ENCODE results near the gene RHBDF2. TPM values are rescaled to one million over a fixed set of nuclear protein-coding genes. Genes with fewer than 3 reads are reported as not detected.

The RHBDF2 gene
- total RNA-seq, 1 experiment from 2014 or later, result 33.0 TPM

DNA sequence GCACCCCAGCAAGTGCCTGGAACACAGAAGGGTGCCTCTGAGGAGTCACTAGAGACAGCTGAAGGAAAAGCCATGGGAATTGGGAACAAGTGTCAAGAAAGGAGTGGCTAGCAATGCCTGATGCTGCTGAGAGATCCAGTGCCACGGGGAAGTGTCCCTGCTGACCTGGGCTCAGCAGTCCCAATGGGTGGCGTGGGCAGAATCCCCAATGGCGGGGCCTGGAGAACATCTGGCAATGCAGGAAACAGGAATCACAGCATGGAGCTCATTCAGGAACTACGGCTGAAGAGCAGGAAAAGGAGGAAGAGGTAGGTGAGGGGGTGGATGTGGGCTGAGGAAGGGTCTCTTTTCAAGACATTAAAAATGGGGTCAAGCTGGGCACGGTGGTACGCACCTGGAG, 78.4 kb downstream of the RHBDF2 start:
- H3K27me3 Mint-ChIP-seq (ENCODE audit: low read depth), result no peaks in the 10 kb centered on the region
- no peak overlapping the region for H3K4me3 Mint-ChIP-seq
- ATAC-seq (no peak), DNase-seq (ENCODE audit: low spot score) (no peak)
- peaks cover 4% of the 10 kb centered on the region for H3K9me3 Mint-ChIP-seq
- peaks cover 10% of the 10 kb centered on the region for H3K36me3 Mint-ChIP-seq
- H3K4me1 Mint-ChIP-seq, result peaks cover 50% of the 10 kb centered on the region
- TF ChIP-seq NR2C2 (CRISPR knock-in tag; IDR thresholded peaks at IDR 0.05) (no peak), SMAD4 (CRISPR knock-in tag; IDR thresholded peaks at IDR 0.05) (no peak), TCF7 (CRISPR knock-in tag; IDR thresholded peaks at IDR 0.05; ENCODE audit: low read depth) (no peak), JAZF1 (CRISPR knock-in tag; IDR thresholded peaks at IDR 0.05) (no peak), ZNF317 (CRISPR knock-in tag; IDR thresholded peaks at IDR 0.05; ENCODE audit: borderline replicate concordance, low read depth) (no peak), ATF2 (CRISPR knock-in tag; IDR thresholded peaks at IDR 0.05; ENCODE audit: borderline replicate concordance, low read depth) (no peak), ZNF263 (CRISPR knock-in tag; IDR thresholded peaks at IDR 0.05; ENCODE audit: low read depth) (no peak)
- TF ChIP-seq, protein P1, sequence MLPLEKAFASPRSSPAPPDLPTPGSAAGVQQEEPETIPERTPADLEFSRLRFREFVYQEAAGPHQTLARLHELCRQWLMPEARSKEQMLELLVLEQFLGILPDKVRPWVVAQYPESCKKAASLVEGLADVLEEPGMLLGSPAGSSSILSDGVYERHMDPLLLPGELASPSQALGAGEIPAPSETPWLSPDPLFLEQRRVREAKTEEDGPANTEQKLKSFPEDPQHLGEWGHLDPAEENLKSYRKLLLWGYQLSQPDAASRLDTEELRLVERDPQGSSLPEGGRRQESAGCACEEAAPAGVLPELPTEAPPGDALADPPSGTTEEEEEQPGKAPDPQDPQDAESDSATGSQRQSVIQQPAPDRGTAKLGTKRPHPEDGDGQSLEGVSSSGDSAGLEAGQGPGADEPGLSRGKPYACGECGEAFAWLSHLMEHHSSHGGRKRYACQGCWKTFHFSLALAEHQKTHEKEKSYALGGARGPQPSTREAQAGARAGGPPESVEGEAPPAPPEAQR (CRISPR knock-in tag; IDR thresholded peaks at IDR 0.05), result no peak
- TF ChIP-seq, protein P2, sequence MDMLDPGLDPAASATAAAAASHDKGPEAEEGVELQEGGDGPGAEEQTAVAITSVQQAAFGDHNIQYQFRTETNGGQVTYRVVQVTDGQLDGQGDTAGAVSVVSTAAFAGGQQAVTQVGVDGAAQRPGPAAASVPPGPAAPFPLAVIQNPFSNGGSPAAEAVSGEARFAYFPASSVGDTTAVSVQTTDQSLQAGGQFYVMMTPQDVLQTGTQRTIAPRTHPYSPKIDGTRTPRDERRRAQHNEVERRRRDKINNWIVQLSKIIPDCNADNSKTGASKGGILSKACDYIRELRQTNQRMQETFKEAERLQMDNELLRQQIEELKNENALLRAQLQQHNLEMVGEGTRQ (CRISPR knock-in tag; IDR thresholded peaks at IDR 0.05), result no peak
- TF ChIP-seq, protein P3, sequence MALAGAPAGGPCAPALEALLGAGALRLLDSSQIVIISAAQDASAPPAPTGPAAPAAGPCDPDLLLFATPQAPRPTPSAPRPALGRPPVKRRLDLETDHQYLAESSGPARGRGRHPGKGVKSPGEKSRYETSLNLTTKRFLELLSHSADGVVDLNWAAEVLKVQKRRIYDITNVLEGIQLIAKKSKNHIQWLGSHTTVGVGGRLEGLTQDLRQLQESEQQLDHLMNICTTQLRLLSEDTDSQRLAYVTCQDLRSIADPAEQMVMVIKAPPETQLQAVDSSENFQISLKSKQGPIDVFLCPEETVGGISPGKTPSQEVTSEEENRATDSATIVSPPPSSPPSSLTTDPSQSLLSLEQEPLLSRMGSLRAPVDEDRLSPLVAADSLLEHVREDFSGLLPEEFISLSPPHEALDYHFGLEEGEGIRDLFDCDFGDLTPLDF (CRISPR knock-in tag; IDR thresholded peaks at IDR 0.05), result no peak
- CTCF ChIA-PET, result interaction anchor here (0.7 kb wide), 1 partner anchor 36 kb away, joined by 3 read pairs; no protein-coding TSS in a partner anchor
- peak overlapping the region; percentile 90; the same call in 1 of the 2 replicates for H3K27ac Mint-ChIP-seq
- POLR2A ChIA-PET, result no interaction called here

DNA sequence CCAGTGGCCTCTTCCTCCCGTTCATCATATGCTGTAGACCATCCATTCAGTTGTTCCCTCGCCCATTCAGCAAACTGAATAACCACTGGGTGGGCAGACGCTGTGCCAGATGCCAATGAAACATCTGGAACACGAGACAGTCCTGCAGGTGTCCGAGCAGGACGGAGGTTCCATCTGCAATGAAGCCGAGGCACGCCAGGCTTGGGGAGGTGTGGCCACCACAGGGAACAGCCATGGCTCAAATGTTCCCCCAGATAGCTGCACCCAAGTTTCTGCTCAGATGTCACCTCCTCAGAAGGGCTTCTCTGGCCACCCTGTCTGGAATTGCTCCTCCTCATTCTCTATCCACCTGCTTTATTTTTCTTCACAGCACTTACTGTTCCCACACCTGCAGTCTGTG, 78.8 kb downstream of the RHBDF2 start:
- no peak for DNase-seq (ENCODE audit: low spot score)
- H3K27ac Mint-ChIP-seq, result peak overlapping the region; percentile 90; the same call in 1 of the 2 replicates
- ATAC-seq, result no peak
- ChIA-PET POLR2A (no interaction called here), CTCF (interaction anchor here (0.7 kb wide), 1 partner anchor 36 kb away, joined by 3 read pairs; no protein-coding TSS in a partner anchor)
- peaks cover 14% of the 10 kb centered on the region for H3K36me3 Mint-ChIP-seq
- no peaks in the 10 kb centered on the region for H3K27me3 Mint-ChIP-seq (ENCODE audit: low read depth)
- H3K4me1 Mint-ChIP-seq, result peaks cover 52% of the 10 kb centered on the region
- peaks cover 4% of the 10 kb centered on the region for H3K9me3 Mint-ChIP-seq
- H3K4me3 Mint-ChIP-seq, result no peak overlapping the region
- TF ChIP-seq SMAD4 (CRISPR knock-in tag; IDR thresholded peaks at IDR 0.05) (no peak), NFE2L1 (CRISPR knock-in tag; IDR thresholded peaks at IDR 0.05) (no peak), AFF4 (CRISPR knock-in tag; IDR thresholded peaks at IDR 0.05; ENCODE audit: borderline replicate concordance) (no peak), NR3C1 (CRISPR knock-in tag; conservative IDR thresholded peaks at IDR 0.05; ENCODE audit: low read depth) (no peak), ZNF121 (CRISPR knock-in tag; IDR thresholded peaks at IDR 0.05) (no peak), ZNF263 (CRISPR knock-in tag; IDR thresholded peaks at IDR 0.05; ENCODE audit: low read depth) (no peak), ZMAT4 (CRISPR knock-in tag; IDR thresholded peaks at IDR 0.05) (no peak), ZNF671 (CRISPR knock-in tag; IDR thresholded peaks at IDR 0.05) (no peak), ZNF512 (CRISPR knock-in tag; IDR thresholded peaks at IDR 0.05; ENCODE audit: borderline replicate concordance) (no peak)
- TF ChIP-seq, protein P4, sequence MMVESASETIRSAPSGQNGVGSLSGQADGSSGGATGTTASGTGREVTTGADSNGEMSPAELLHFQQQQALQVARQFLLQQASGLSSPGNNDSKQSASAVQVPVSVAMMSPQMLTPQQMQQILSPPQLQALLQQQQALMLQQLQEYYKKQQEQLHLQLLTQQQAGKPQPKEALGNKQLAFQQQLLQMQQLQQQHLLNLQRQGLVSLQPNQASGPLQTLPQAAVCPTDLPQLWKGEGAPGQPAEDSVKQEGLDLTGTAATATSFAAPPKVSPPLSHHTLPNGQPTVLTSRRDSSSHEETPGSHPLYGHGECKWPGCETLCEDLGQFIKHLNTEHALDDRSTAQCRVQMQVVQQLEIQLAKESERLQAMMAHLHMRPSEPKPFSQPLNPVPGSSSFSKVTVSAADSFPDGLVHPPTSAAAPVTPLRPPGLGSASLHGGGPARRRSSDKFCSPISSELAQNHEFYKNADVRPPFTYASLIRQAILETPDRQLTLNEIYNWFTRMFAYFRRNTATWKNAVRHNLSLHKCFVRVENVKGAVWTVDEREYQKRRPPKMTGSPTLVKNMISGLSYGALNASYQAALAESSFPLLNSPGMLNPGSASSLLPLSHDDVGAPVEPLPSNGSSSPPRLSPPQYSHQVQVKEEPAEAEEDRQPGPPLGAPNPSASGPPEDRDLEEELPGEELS (CRISPR knock-in tag; IDR thresholded peaks at IDR 0.05), result no peak

Measured in WTC11 (cell line).